NCI-H524 (cell line): Measurements from ENCODE around the gene ZNF268.

Source experiments
- DNase-seq, 2 experiments: peaks; one replicate each; lab custom pipeline; 2025; lab: John Stamatoyannopoulos, UW

The ZNF268 gene

GRCh38 chr12:133181238-133181959, at the start of gene ZNF268:
Gene ZNF268 (plus strand): TSS chr12:133181495. CDS start chr12:133181998, 503 bp downstream.
- peak; percentile 61 to 92 for DNase-seq

GRCh38 chr12:133135747-133136146, 45.5 kb upstream of the ZNF268 start:
- no peak for DNase-seq

GRCh38 chr12:133145981-133146380, 35.3 kb upstream of the ZNF268 start:
- DNase-seq, result no peak

GRCh38 chr12:133156125-133156690, 25.1 kb upstream of the ZNF268 start:
- DNase-seq, result no peak

GRCh38 chr12:133165776-133166175, 15.5 kb upstream of the ZNF268 start:
- no peak for DNase-seq

GRCh38 chr12:133172491-133172890, 8.8 kb upstream of the ZNF268 start:
- DNase-seq, result no peak

- DNase-seq, result no peak
These were observed 6.4 kb upstream of the ZNF268 start for GRCh38 chr12:133174901-133175300.

- peak in 1 of 2 experiments; percentile 12 for DNase-seq
These were observed 626 bp upstream of the ZNF268 start for GRCh38 chr12:133180669-133181068.

- DNase-seq, result no peak
These were observed 8.9 kb downstream of the ZNF268 start for GRCh38 chr12:133190176-133190575.

GRCh38 chr12:133192847-133193246, 11.6 kb downstream of the ZNF268 start:
- no peak for DNase-seq

- DNase-seq, result no peak
These were observed 20.6 kb downstream of the ZNF268 start for GRCh38 chr12:133201888-133202287.

GRCh38 chr12:133202493-133203343, 21.4 kb downstream of the ZNF268 start:
- no peak for DNase-seq

GRCh38 chr12:133203344-133204263, 22.3 kb downstream of the ZNF268 start:
- no peak for DNase-seq

GRCh38 chr12:133204264-133204603, 22.9 kb downstream of the ZNF268 start:
- no peak for DNase-seq

GRCh38 chr12:133206390-133206789, 25.1 kb downstream of the ZNF268 start:
- no peak for DNase-seq

GRCh38 chr12:133215724-133216123, 34.4 kb downstream of the ZNF268 start:
- no peak for DNase-seq

- DNase-seq, result no peak
These were observed 35.9 kb downstream of the ZNF268 start for GRCh38 chr12:133217219-133217618.

GRCh38 chr12:133220521-133220920, 39.2 kb downstream of the ZNF268 start:
- no peak for DNase-seq

- DNase-seq, result no peak
These were observed 39.9 kb downstream of the ZNF268 start for GRCh38 chr12:133221241-133221640.

- no peak for DNase-seq
These were observed 40.9 kb downstream of the ZNF268 start for GRCh38 chr12:133222211-133222610.

- no peak for DNase-seq
These were observed 44.2 kb downstream of the ZNF268 start for GRCh38 chr12:133225527-133225926.

- DNase-seq, result no peak
These were observed 45.4 kb downstream of the ZNF268 start for GRCh38 chr12:133226690-133227089.
